ENCODE measurements around the gene SIM1. TPM values are rescaled to one million over a fixed set of nuclear protein-coding genes. Genes with fewer than 3 reads are reported as not detected.
"Not testable (repeated sequence)": the region's sequence is repeated elsewhere in the genome, so short reads cannot be mapped to it uniquely, and the experiment has no call there.

The SIM1 gene
- total RNA-seq, 2 experiments from 2014 or later = 0.08 to 0.30 TPM

GRCh38 chr6:100371591-100371990 is 93.1 kb downstream of the SIM1 start:
- Mint-ChIP-seq H3K36me3 (ENCODE audit: low read depth) (no peaks in the 10 kb centered on the region), H3K9me3 (no peaks in the 10 kb centered on the region), H3K4me3 (no peak overlapping the region), H3K27me3 (peaks cover 5% of the 10 kb centered on the region), H3K27ac (no peak overlapping the region), H3K4me1 (peaks cover 3% of the 10 kb centered on the region)
- CTCF ChIA-PET = no interaction called here
- no peak for DNase-seq
- POLR2A ChIA-PET = no interaction called here

GRCh38 chr6:100370265-100370664 is 94.5 kb downstream of the SIM1 start:
- Mint-ChIP-seq H3K9me3 (no peaks in the 10 kb centered on the region), H3K27me3 (peaks cover 7% of the 10 kb centered on the region), H3K4me1 (no peaks in the 10 kb centered on the region), H3K4me3 (no peak overlapping the region), H3K27ac (no peak overlapping the region), H3K36me3 (ENCODE audit: low read depth) (no peaks in the 10 kb centered on the region)
- ChIA-PET POLR2A (no interaction called here), CTCF (no interaction called here)
- DNase-seq = no peak

- CTCF ChIA-PET = interaction anchor here (0.7 kb wide), 1 partner anchor 71 kb away, joined by 4 read pairs; no protein-coding TSS in a partner anchor
- H3K9me3 Mint-ChIP-seq = no peaks in the 10 kb centered on the region
- no peaks in the 10 kb centered on the region for H3K4me1 Mint-ChIP-seq
- POLR2A ChIA-PET = no interaction called here
- H3K27me3 Mint-ChIP-seq = peaks cover 3% of the 10 kb centered on the region
- H3K4me3 Mint-ChIP-seq = no peak overlapping the region
- no peak overlapping the region for H3K27ac Mint-ChIP-seq
- DNase-seq = no peak
- no peaks in the 10 kb centered on the region for H3K36me3 Mint-ChIP-seq (ENCODE audit: low read depth)
Measured at GRCh38 chr6:100366419-100366818, 98.3 kb downstream of the SIM1 start.

- peaks cover 3% of the 10 kb centered on the region for H3K27me3 Mint-ChIP-seq
- no peaks in the 10 kb centered on the region for H3K9me3 Mint-ChIP-seq
- POLR2A ChIA-PET = no interaction called here
- CTCF ChIA-PET = no interaction called here
- H3K27ac Mint-ChIP-seq = no peak overlapping the region
- no peak overlapping the region for H3K4me3 Mint-ChIP-seq
- no peaks in the 10 kb centered on the region for H3K4me1 Mint-ChIP-seq
- no peaks in the 10 kb centered on the region for H3K36me3 Mint-ChIP-seq (ENCODE audit: low read depth)
- no peak for DNase-seq
Measured at GRCh38 chr6:100363651-100364050, 101.1 kb downstream of the SIM1 start.

- H3K4me3 Mint-ChIP-seq; H3K9me3 Mint-ChIP-seq; H3K4me1 Mint-ChIP-seq; H3K36me3 Mint-ChIP-seq (ENCODE audit: low read depth); H3K27ac Mint-ChIP-seq; CTCF ChIA-PET; DNase-seq; POLR2A ChIA-PET; H3K27me3 Mint-ChIP-seq: not testable (repeated sequence)
Measured at GRCh38 chr6:100354736-100355641, 109.7 kb downstream of the SIM1 start.

- no peaks in the 10 kb centered on the region for H3K9me3 Mint-ChIP-seq
- no peak overlapping the region for H3K4me3 Mint-ChIP-seq
- H3K27ac Mint-ChIP-seq = no peak overlapping the region
- H3K36me3 Mint-ChIP-seq (ENCODE audit: low read depth) = no peaks in the 10 kb centered on the region
- ChIA-PET CTCF (interaction anchor here (0.7 kb wide), 1 partner anchor 545 kb away, joined by 3 read pairs; no protein-coding TSS in a partner anchor), POLR2A (no interaction called here)
- no peaks in the 10 kb centered on the region for H3K4me1 Mint-ChIP-seq
- DNase-seq = no peak
- H3K27me3 Mint-ChIP-seq = no peaks in the 10 kb centered on the region
Measured at GRCh38 chr6:100353276-100354015, 111.3 kb downstream of the SIM1 start.

- Mint-ChIP-seq H3K4me1 (peaks cover 4% of the 10 kb centered on the region), H3K36me3 (ENCODE audit: low read depth) (no peaks in the 10 kb centered on the region), H3K27me3 (no peaks in the 10 kb centered on the region), H3K4me3 (no peak overlapping the region), H3K27ac (no peak overlapping the region), H3K9me3 (no peaks in the 10 kb centered on the region)
- ChIA-PET POLR2A (interaction anchor here (0.5 kb wide), 1 partner anchor 465 kb away, joined by 3 read pairs; no protein-coding TSS in a partner anchor), CTCF (no interaction called here)
- DNase-seq = no peak
Measured at GRCh38 chr6:100350139-100350538, 114.6 kb downstream of the SIM1 start.

GRCh38 chr6:100349366-100349765 is 115.4 kb downstream of the SIM1 start:
- Mint-ChIP-seq H3K27ac (no peak overlapping the region), H3K36me3 (ENCODE audit: low read depth) (no peaks in the 10 kb centered on the region), H3K4me1 (peaks cover 4% of the 10 kb centered on the region), H3K27me3 (peaks cover 2% of the 10 kb centered on the region), H3K9me3 (no peaks in the 10 kb centered on the region), H3K4me3 (no peak overlapping the region)
- CTCF ChIA-PET = no interaction called here
- POLR2A ChIA-PET = no interaction called here
- DNase-seq = no peak

GRCh38 chr6:100347901-100348550 is 116.7 kb downstream of the SIM1 start:
- ChIA-PET CTCF (no interaction called here), POLR2A (no interaction called here)
- DNase-seq = no peak
- no peaks in the 10 kb centered on the region for H3K9me3 Mint-ChIP-seq
- no peak overlapping the region for H3K27ac Mint-ChIP-seq
- peaks cover 2% of the 10 kb centered on the region for H3K27me3 Mint-ChIP-seq
- H3K4me3 Mint-ChIP-seq = no peak overlapping the region
- no peaks in the 10 kb centered on the region for H3K36me3 Mint-ChIP-seq (ENCODE audit: low read depth)
- peaks cover 4% of the 10 kb centered on the region for H3K4me1 Mint-ChIP-seq

GRCh38 chr6:100346828-100347227 is 117.9 kb downstream of the SIM1 start:
- Mint-ChIP-seq H3K36me3 (ENCODE audit: low read depth) (no peaks in the 10 kb centered on the region), H3K4me1 (peaks cover 4% of the 10 kb centered on the region), H3K9me3 (no peaks in the 10 kb centered on the region), H3K27me3 (peaks cover 6% of the 10 kb centered on the region), H3K27ac (no peak overlapping the region), H3K4me3 (no peak overlapping the region)
- POLR2A ChIA-PET = no interaction called here
- DNase-seq = no peak
- CTCF ChIA-PET = no interaction called here

- no peak for DNase-seq
- H3K27ac Mint-ChIP-seq = no peak overlapping the region
- peaks cover 6% of the 10 kb centered on the region for H3K27me3 Mint-ChIP-seq
- peaks cover 4% of the 10 kb centered on the region for H3K4me1 Mint-ChIP-seq
- H3K4me3 Mint-ChIP-seq = no peak overlapping the region
- ChIA-PET POLR2A (no interaction called here), CTCF (no interaction called here)
- H3K36me3 Mint-ChIP-seq (ENCODE audit: low read depth) = no peaks in the 10 kb centered on the region
- H3K9me3 Mint-ChIP-seq = no peaks in the 10 kb centered on the region
Measured at GRCh38 chr6:100346203-100346602, 118.5 kb downstream of the SIM1 start.

- DNase-seq = no peak
- CTCF ChIA-PET = no interaction called here
- peaks cover 9% of the 10 kb centered on the region for H3K27me3 Mint-ChIP-seq
Measured at GRCh38 chr6:100344761-100345160, 120.0 kb downstream of the SIM1 start.

GRCh38 chr6:100344321-100344720 is 120.4 kb downstream of the SIM1 start:
- Mint-ChIP-seq H3K4me1 (peaks cover 4% of the 10 kb centered on the region), H3K9me3 (no peaks in the 10 kb centered on the region), H3K27ac (no peak overlapping the region), H3K27me3 (peaks cover 9% of the 10 kb centered on the region), H3K36me3 (ENCODE audit: low read depth) (no peaks in the 10 kb centered on the region), H3K4me3 (no peak overlapping the region)
- POLR2A ChIA-PET = no interaction called here
- CTCF ChIA-PET = no interaction called here
- no peak for DNase-seq

More at GRCh38 chr6:100344761-100345160, 120.0 kb downstream of the SIM1 start:
- peaks cover 4% of the 10 kb centered on the region for H3K4me1 Mint-ChIP-seq
- H3K9me3 Mint-ChIP-seq = no peaks in the 10 kb centered on the region
- H3K4me3 Mint-ChIP-seq = no peak overlapping the region
- POLR2A ChIA-PET = no interaction called here
- no peak overlapping the region for H3K27ac Mint-ChIP-seq
- no peaks in the 10 kb centered on the region for H3K36me3 Mint-ChIP-seq (ENCODE audit: low read depth)
